Stimulated activated CD8-positive, alpha-beta memory T cell treated with anti-CD3 and anti-CD28 coated beads, Interleukin-12 subunit alpha, Interleukin-12 subunit beta, amount 100 ng/mL, for 1 hour (primary cell): ENCODE results near the gene GSC2.

Source experiments
- DNase-seq: peaks from one replicate; pipeline ENCODE4 v3.0.0-alpha.2; 2020; ENCODE audit warnings: low read depth

GSC2 gene

GRCh38 chr22:19149991-19150390 is at the start of gene GSC2:
Gene GSC2 (minus strand): TSS chr22:19150292. CDS start chr22:19150283, 9 bp downstream.
- DNase-seq: no peak

- DNase-seq: no peak
These were observed 49.4 kb upstream of the GSC2 start for GRCh38 chr22:19199479-19199878.

DNA sequence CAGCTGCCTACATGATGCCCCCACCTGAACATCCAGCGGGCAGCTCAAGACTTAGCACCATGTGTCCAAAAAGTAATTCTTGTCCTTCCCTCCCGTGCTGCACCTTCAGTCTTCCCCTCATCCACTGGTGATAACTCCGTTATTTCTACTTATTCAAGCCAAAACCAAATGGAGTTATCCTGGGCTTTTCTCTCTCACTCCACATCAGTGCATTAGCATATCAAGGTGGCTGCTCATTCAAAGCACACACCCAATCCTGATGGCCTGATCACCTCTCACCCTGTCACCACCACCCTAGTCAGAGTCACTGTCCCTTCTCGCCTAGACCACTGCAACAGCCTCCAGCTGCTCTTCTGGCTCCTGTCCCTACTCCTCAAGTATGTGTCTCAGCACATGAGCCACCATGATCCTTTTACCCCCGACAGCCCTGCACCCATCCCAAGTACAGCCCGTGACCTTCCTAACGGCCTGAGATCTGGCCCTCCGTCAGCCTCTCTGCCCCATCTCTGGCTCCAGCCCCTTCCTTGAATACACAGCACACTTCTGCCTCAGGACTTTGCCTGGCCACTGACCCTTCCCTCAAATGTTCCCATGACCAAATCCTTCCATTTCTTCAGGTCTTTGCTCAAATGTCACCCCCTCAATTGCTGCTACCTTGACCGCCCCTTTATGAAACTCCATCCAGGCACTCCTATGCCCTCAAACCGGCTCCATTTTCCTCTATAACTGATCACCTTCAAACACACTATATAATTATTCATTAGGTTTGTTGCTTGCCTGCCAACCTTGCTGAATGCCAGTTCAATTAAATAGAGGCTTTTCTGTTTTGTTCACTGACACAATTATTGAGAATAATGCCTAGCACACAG is 48.1 kb upstream of the GSC2 start:
- no peak for DNase-seq

DNA sequence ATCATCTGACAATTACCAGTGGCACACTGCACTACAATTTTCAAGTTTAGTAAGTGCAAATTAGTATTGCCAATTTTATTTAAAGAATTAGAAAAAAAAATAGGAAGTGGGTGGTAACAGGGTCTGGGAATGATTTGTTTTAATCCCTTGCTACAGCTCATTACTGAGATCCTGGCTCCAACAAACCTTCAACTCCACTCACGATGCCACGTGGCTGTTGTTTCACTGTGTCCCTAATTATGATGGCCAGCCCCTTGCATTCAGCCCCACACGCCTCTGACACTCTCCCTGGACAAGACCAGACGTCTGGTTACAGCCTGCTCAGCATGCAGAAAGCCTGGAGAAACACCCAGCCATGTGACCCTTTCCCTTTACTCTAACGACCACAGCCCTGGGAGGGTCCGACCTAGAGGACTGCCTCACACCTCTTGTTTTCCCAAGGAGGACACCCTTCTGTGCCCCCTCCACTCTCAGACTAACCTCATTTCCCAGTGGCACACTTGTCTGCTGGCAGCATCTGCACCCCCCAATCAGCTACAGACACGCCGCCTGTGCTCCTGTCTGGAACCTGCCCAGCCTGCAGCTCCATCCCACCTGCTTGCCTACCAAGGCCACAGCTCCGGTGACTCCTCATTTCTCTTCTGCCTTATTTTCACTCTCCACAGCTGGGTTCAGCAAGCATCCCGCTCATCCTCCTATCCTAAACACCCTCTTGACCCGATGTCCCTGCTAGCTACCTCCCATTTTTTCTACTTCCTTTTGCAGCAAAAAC is 46.9 kb upstream of the GSC2 start:
- no peak for DNase-seq

GRCh38 chr22:19195796-19196731 is 46.0 kb upstream of the GSC2 start:
- no peak for DNase-seq

DNA sequence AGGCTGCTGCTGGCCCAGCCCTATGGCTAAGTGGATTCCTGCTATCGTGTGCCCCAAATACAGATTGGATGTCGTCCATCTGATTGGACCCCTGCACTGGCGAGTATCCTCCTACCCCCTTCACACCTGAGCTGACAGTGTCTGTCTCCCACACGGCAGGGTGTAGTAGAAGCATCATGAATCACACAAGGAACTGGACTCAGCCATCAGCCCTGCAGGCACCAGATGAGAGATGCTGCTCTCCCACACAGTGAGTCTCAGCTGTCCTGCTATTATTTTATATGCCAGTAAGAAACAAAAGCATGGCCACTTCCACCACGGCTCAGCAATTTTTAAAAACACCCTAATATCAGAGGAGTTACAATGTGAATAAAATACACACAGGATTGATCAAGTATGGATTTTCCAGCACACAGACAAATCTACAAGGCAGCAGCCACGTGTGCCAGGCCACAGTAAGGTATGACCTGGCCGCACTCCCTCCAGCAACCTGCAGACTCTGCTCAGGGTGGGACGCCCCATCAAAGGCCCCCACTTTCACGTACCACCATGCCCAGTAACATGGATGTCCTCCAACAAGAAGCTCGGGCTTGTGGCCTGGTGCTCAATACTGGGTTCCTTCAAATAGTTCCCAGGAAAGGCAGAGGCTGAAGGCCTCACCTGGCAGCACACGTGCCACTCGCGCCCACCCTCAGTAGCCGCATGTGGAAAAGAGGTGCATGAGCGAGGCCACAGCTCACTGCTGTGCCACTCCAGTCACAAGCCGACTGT is 44.9 kb upstream of the GSC2 start:
- no peak for DNase-seq

DNA sequence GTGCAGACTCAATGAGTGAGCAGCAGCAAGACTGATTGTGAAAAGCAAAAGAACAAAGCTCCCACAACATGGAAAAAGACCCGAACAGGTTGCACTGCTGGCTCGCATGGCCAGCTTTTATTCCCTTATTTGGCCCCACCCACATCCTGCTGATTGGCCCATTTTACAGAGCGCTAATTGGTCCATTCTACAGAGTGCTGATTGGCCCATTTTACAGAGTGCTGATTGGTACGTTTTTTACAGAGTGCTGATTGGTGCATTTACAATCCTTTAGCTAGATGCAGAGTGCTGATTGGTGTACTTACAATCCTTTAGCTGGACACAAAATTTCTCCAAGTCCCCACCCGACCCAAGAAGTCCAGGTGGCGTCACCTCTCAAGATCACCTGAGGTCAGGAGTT is 43.8 kb upstream of the GSC2 start:
- no peak for DNase-seq

GRCh38 chr22:19187716-19188563 is 37.8 kb upstream of the GSC2 start:
- no peak for DNase-seq

DNA sequence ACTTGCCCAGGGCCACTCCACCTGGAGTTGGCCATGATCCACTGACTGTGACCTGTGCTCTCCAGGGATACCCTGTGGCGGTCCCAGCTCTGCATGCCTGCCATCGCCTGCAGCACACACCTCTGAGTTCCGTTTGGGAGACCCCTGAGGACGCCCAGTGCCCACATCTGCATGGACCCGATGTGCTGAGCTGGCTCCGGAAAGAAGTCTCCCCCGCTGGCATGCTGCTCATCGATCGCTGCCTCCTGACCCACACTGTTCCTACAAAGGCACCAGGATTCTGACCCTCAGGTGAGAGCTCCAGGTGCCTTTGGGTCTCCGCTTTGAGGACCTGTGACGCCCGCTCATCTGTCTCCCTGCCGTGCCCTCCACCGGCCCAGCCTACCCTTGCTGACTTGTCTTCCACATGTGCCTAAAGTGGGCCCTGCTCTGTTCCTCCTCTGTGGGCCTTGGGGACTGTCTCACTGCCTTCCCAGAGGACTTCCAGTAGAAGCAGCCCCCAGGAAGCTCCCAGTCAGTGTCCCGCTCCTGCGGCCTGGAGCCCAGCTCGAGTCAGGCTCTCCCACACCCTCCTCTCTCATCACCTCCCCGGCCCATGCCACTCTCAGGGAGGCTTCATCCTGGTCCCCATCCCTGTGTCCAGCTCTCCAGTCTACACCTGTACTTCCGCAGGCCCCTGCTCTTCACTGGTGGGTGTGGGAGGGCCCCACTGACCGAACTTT is 34.3 kb upstream of the GSC2 start:
- DNase-seq: no peak

DNA sequence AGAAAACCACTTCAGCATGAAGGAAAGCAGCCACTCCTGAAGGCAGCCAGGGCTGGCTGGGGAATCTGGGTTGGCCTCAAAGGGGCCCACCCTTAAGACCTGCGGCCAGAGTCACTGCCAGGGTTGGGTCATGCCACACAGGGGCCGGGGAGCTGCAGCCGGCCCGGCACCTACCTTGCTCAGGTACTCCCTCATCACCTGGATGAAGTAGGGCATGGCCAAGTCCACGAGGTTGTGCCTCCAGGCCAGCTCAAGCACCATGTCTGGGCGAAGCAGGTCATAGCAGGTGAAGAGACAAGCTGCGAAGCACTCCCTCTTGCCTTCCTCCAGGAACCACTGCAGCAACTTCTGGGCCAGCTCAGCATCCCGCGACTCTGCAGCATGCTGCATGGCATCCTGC is 33.1 kb upstream of the GSC2 start:
- no peak for DNase-seq

DNA sequence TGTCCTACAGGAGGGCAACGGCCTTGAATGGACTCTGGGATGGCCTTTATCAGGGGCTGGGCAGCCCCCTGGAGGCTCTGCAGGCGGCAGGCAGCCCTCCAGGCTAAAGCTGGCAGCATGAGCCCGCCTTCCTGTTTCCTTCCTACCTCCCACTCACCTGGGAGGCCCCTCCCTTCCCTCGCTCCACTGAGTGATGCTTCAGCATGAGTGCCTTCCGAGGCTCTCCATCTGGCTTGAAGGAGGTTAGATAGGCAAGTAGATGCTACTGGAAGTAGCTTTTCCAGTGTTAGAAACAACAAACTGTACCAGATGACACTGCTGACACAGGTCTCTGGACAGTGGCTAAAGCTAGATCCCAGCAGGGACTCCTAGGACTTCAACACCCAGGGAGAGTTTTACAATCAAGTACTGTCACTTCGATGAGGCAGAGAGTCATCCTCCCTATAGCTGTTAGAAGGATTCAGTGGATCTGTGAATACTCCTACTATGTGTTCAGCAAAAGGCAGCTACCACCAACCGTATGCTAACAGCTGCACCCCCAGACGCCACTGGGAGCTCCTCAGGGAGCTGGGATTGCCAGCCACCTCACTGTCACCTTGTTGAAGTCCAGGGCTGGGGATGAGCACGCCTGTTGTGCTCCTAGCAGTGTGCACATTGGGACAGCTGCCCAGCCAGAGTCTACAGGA is 32.5 kb upstream of the GSC2 start:
- no peak for DNase-seq

GRCh38 chr22:19181786-19182471 is 31.8 kb upstream of the GSC2 start:
- DNase-seq: no peak

- no peak for DNase-seq
These were observed 30.8 kb upstream of the GSC2 start for GRCh38 chr22:19180740-19181410.

DNA sequence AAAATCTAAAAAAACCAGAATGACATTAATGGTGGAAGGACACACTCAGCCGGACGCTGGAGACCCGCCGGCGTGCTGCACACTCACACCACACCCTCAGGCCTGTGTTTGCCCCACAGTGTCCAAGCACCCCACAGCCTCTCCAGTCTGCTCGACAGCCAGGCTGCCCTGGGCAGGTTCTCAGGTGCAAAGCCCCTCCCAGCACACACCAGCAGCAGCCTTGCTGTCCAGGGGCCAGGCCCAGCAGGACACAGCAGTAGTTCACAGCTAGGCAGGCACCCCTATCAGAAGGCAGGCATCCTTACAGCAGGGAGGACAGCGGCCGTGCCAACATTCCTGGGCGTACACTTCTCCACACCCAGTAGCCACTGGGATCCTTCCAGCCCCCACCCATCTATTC is 30.1 kb upstream of the GSC2 start:
- no peak for DNase-seq

DNA sequence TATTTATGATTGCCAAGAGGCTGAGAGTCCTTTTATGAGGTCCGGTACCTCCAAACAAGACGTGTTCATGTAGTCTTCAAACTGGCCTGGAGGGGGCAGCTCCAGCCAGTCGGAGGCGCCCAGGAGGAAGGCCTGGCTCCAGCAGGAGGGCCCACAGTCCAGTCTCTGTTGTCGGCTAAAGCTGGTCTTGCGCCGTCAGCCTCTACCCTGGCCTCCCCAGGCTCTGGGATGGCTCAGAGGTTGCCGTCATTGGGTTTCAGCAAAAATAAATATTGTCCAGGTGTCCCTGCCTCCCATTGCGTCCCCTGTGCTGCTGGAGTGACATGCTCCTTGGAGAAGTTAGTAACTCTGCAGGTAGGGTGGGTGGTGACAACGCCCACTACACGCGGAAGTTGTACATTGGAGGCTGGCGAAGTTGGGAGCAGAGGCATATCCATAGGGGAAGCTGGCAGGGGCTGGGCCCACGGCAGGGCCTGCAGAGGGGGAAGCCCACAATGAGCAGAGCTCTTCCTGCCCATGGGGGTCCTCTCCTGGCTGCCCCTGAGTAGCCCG is 29.5 kb upstream of the GSC2 start:
- DNase-seq: no peak

DNA sequence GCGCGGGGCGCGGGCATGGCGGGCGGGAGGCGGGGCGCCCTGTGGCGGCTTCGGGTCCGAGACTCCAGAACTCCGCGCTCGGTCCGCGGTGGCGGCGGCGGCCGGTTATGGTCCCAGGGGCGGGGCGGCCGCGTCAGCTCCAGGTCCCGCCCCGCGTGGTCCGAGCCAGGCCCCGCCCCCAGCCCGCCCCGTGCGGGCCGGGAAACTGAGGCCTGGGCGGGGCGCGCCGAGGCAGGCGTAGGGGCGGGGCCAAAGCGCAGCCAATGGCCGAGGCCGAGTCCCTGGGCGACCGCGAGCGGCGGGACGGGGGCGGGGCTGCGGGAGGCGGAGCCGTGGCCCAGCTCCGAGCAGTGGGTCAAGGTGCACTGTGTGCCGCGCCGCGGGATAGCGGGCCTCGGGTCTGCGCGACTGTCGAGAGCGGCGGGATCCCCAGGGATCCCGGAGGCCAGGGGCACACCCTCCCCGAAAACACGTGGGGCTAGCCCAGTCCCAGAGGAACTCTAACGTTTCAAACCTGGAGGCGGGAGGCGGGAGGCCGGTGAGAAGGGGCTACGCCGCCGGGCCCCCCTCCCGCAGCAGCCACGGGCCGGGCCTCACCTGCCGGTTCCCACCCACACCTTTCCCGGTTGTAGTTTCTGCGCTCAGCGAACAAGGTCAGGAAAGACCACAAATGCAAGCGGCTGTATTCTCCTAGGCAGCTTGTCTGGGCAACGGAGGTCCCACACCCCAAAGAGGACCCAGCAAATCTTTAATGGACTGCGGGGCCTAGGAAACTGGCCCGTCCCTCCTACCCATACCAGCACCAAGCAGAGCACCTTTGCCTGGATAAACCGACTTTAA is 28.8 kb upstream of the GSC2 start, which contains the start of gene SLC25A1:
TSS of gene SLC25A1 (minus strand) at position 80 of the 840 bp plus-strand sequence. CDS start at position 17, 63 bp downstream.
- DNase-seq: peak; percentile 61
